Measurements from ENCODE around the gene MAP3K1. TPM values are rescaled to one million over a fixed set of nuclear protein-coding genes. Genes with fewer than 3 reads are reported as not detected.
A peak's percentile ranks its signal among the peaks of the same experiment; 100 is the strongest.

MAP3K1 gene
- total and polyA plus RNA-seq, 12 donors = 4.9 to 26.1 (median 15.5) TPM

GRCh38 chr5:56910210-56910965, 95.0 kb downstream of the MAP3K1 start:
- WGBS, 4 donors = 1% methylated on average over 29 of the region's 29 CpGs
- DNase-seq = peak; percentile 47 to 78 (median 62)
- intact Hi-C loops (cut with DNase I) = no loop called here

DNA sequence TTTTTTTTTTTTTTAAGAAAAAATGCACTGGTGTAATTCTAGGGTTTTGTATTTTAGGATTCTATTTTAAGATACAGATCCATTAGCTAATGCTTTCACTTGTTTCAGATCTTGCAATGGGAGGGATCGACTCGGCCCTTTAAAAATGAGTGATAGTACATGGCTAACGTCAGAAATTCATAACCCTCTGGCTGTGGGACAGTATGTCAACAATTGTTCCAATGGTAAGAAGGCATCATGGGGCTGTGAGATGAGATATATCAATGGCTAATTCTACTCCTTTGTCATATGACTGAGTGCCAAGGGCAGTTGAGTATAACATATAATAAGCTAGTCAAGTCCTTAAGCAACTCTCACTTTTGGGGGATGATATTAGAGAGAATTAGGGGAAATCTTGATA, 98.4 kb downstream of the MAP3K1 start:
- Histone ChIP-seq H3K4me3 (no peak overlapping the region), H3K27me3 (no peaks in the 10 kb centered on the region), H3K4me1 (replicated peaks in 1 of 2) (peaks cover 0 to 6% of the 10 kb centered on the region in 2 donors), H3K27ac (no peak overlapping the region), H3K36me3 (replicated peaks in 1 of 2) (no peaks in the 10 kb centered on the region), H3K9me3 (replicated peaks in 1 of 3) (no peaks in the 10 kb centered on the region)
- DNase-seq = no peak
- 86 to 93% (median 90%) methylated on average over 3 of the region's 3 CpGs for WGBS, 4 donors
- intact Hi-C loops (cut with DNase I) = no loop called here
- no peak for TF ChIP-seq POLR2A (IDR thresholded peaks at IDR 0.05)
- TF ChIP-seq, protein P1, sequence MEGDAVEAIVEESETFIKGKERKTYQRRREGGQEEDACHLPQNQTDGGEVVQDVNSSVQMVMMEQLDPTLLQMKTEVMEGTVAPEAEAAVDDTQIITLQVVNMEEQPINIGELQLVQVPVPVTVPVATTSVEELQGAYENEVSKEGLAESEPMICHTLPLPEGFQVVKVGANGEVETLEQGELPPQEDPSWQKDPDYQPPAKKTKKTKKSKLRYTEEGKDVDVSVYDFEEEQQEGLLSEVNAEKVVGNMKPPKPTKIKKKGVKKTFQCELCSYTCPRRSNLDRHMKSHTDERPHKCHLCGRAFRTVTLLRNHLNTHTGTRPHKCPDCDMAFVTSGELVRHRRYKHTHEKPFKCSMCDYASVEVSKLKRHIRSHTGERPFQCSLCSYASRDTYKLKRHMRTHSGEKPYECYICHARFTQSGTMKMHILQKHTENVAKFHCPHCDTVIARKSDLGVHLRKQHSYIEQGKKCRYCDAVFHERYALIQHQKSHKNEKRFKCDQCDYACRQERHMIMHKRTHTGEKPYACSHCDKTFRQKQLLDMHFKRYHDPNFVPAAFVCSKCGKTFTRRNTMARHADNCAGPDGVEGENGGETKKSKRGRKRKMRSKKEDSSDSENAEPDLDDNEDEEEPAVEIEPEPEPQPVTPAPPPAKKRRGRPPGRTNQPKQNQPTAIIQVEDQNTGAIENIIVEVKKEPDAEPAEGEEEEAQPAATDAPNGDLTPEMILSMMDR (IDR thresholded peaks at IDR 0.05) = no peak

More at GRCh38 chr5:56910210-56910965, 95.0 kb downstream of the MAP3K1 start:
- Histone ChIP-seq H3K36me3 (replicated peaks in 1 of 2) (no peaks in the 10 kb centered on the region), H3K4me3 (peak overlapping the region; percentile 4 to 73 (median 35)), H3K27ac (peak overlapping the region; percentile 70 to 99 (median 95)), H3K9me3 (replicated peaks in 1 of 3) (no peaks in the 10 kb centered on the region), H3K27me3 (no peaks in the 10 kb centered on the region), H3K4me1 (replicated peaks in 1 of 2) (peaks cover 0 to 6% of the 10 kb centered on the region in 2 donors)
- no peak for TF ChIP-seq POLR2A (IDR thresholded peaks at IDR 0.05)
- TF ChIP-seq, protein P1 (IDR thresholded peaks at IDR 0.05) = no peak

DNA sequence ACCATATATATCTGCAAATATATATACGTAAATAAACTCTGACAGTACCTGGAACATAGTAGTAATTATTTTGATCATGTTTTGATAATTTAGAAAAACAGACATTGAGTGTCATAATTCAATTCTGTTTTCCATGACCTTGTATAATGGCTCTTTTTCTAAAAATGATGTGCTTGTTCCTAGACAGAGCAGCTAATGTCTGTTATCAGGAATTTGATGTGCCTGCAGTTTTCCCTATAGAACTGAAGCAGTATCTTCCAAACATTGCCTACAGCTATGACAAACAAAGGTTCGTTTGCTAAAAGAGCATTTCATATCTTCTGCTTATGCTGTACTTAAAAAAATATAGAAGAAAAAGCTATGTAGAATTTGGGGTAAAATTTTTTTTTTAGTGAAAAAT, 99.3 kb downstream of the MAP3K1 start:
- no peak for DNase-seq
- WGBS, 4 donors = 78 to 91% (median 86%) methylated on average over 2 of the region's 2 CpGs
- no peak overlapping the region for H3K4me3 ChIP-seq
- H3K27me3 ChIP-seq = no peaks in the 10 kb centered on the region
- no peak for TF ChIP-seq POLR2A (IDR thresholded peaks at IDR 0.05)
- TF ChIP-seq, protein P1 (IDR thresholded peaks at IDR 0.05) = no peak
- no peaks in the 10 kb centered on the region for H3K9me3 ChIP-seq (replicated peaks in 1 of 3)
- intact Hi-C loops (cut with DNase I) = no loop called here
- no peaks in the 10 kb centered on the region for H3K36me3 ChIP-seq (replicated peaks in 1 of 2)
- no peak overlapping the region for H3K27ac ChIP-seq
- peaks cover 0 to 6% of the 10 kb centered on the region in 2 donors for H3K4me1 ChIP-seq (replicated peaks in 1 of 2)

DNA sequence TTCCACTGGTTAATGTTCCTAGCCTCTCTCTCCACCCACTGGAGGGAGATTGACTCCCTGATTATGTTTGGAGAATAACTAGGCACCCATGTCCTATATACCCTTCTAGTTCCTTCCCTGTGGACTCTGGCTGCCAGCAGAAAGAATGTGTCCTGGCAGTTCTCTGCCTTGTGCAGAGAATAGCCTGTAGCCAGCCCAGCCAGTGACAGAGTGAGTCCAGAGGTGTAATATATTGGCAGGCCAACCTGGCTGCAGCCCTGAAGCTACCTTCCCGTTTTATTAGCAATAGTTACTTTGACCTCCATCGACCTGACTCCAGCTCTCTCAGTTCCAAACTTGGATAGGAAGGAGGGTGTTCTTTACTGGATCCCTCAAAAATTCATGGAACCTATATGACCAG, 102.2 kb downstream of the MAP3K1 start:
- intact Hi-C loops (cut with DNase I) = no loop called here

More for the DNA sequence above, 102.2 kb downstream of the MAP3K1 start:
- TF ChIP-seq, protein P1 (IDR thresholded peaks at IDR 0.05) = no peak
- no peak for TF ChIP-seq POLR2A (IDR thresholded peaks at IDR 0.05)
- Histone ChIP-seq H3K27ac (no peak overlapping the region), H3K4me3 (no peak overlapping the region), H3K9me3 (replicated peaks in 1 of 3) (no peaks in the 10 kb centered on the region), H3K4me1 (replicated peaks in 1 of 2) (no peaks in the 10 kb centered on the region), H3K27me3 (no peaks in the 10 kb centered on the region), H3K36me3 (replicated peaks in 1 of 2) (peaks cover 0 to 7% of the 10 kb centered on the region in 2 donors)
- WGBS, 4 donors = 68 to 77% (median 72%) methylated on average over 2 of the region's 2 CpGs
- no peak for DNase-seq

Measured in adrenal gland (tissue), 12 donors.